Choroid plexus epithelial cell (primary cell): ENCODE results near the gene TBCC.

Experiments used
- DNase-seq: peaks from one replicate; pipeline ENCODE4 v3.0.0-alpha.2; 2010; ENCODE audit warnings: low read depth
- H3K4me3 ChIP-seq: 2 replicates; pipeline ENCODE4 v1.5.1; 2011; ENCODE audit warnings: low read depth, mild to moderate bottlenecking, control low read depth, low read length, moderate library complexity
- CTCF ChIP-seq: conservative IDR thresholded peaks from 2 replicates; pipeline ENCODE4 v1.5.1; 2011; ENCODE audit warnings: low read depth, mild to moderate bottlenecking, control low read depth, inconsistent platforms, low read length, moderate library complexity

The TBCC gene

GRCh38 chr6:42727627-42728026, 18.3 kb downstream of the TBCC start:
- no peak for TF ChIP-seq CTCF
- peak overlapping the region; percentile 53 for H3K4me3 ChIP-seq
- DNase-seq = peak; percentile 33

GRCh38 chr6:42727087-42727611, 18.8 kb downstream of the TBCC start:
- peak overlapping the region; percentile 53 for H3K4me3 ChIP-seq
- DNase-seq = peak; percentile 41
- no peak for TF ChIP-seq CTCF

- H3K4me3 ChIP-seq = peak overlapping the region; percentile 53
- peak; percentile 96 for DNase-seq
- TF ChIP-seq CTCF = peak; percentile 95
Measured at GRCh38 chr6:42726485-42727086, 19.3 kb downstream of the TBCC start.

- H3K4me3 ChIP-seq = peak overlapping the region; percentile 53
- DNase-seq = no peak
- no peak for TF ChIP-seq CTCF
Measured at GRCh38 chr6:42726026-42726425, 19.9 kb downstream of the TBCC start.

GRCh38 chr6:42724825-42725224, 21.1 kb downstream of the TBCC start:
- DNase-seq = no peak
- TF ChIP-seq CTCF = no peak
- H3K4me3 ChIP-seq = no peak overlapping the region

- no peak for DNase-seq
- no peak within 1 kb of the TSS for H3K4me3 ChIP-seq
- TF ChIP-seq CTCF = no peak
Measured at GRCh38 chr6:42722497-42722896, 23.4 kb downstream of the TBCC start, which contains the start of gene PRPH2. Gene PRPH2 (minus strand): TSS chr6:42722597. CDS start chr6:42722334, 263 bp downstream.

- peak; percentile 21 for TF ChIP-seq CTCF
- no peak overlapping the region for H3K4me3 ChIP-seq
- peak; percentile 72 for DNase-seq
Measured at GRCh38 chr6:42720739-42721138, 25.2 kb downstream of the TBCC start.
